SIG-M5 treated with dmso at 0.1 percent for 504 hours (cell line): ENCODE results near the gene ACACB.
A peak's percentile ranks its signal among the peaks of the same experiment; 100 is the strongest.
"Not testable (repeated sequence)": the region's sequence is repeated elsewhere in the genome, so short reads cannot be mapped to it uniquely, and the experiment has no call there.

Source experiments
- DNase-seq: peaks from one replicate; lab custom pipeline; 2025; ENCODE audit not compliant: unreplicated experiment; lab: John Stamatoyannopoulos, UW

ACACB gene

DNA sequence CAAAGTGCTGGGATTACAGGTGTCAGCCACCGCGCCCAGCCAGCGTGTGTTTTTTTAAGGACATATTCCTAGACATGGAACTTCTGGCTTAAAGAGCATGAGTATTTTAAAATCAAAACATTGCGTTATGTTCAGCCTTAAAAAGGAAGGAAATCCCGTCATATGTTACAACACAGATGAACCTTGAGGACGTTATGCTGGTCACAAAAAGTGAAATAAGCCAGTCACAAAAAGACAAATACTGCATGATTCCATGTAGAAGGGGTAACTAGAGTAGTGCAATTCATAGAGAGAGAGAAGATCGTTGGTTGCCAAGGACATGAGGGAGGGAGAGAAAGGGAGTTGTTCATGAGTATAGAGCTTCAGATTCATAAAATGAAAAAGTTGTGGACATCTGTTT, 53.9 kb downstream of the ACACB start:
- peak; percentile 32 for DNase-seq

DNA sequence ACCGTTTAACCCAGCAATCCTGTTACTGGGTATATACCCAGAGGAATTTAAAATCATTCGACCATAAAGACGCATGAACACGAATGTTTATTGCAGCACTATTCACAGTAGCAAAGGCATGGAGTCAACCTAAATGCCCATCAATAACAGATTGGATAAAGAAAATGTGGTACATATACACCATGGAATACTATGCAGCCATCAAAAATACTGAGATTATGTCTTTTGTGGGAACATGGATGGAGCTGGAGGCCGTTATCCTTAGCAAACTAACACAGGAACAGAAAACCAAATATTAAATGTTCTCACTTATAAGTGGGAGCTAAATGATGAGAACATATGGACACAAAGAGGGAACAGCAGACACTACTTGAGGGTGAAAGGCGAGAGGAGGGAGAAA, 56.4 kb downstream of the ACACB start:
- DNase-seq: not testable (repeated sequence)

DNA sequence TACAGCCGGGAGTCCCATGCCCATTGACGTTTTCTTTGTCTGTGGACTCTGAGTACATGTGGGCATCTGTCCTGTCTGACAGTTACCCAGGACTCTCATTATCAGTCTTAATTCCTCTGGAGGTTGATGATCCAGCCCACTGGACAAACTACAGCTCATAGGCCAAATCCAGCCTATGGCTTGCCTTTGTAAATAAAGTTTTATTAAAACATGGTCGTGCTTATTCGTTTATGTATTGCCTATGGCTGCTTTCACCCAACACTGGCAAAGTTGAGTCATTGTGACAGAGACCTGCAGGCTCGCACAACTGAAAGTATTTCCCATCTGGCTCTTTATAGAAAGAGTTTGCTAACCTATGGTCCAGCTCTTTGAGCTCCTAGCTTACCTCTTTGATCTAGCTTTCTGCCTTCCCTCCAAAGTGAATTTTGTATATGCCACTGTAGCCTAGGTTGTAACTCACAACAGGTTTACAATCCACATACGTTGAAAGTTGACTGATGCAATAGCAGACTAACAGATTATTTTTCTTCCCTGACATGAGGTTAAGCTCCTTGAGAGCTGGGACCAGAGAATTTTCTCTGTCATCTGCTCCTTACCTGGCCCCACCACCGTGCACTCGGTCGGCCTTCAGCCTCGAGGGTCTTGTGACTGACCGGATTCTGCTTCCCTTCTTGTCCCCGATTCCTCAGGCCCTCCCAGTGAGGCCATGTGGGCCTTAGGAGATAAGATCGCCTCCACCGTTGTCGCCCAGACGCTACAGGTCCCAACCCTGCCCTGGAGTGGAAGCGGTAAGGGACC, 57.3 kb downstream of the ACACB start:
- DNase-seq: no peak

DNA sequence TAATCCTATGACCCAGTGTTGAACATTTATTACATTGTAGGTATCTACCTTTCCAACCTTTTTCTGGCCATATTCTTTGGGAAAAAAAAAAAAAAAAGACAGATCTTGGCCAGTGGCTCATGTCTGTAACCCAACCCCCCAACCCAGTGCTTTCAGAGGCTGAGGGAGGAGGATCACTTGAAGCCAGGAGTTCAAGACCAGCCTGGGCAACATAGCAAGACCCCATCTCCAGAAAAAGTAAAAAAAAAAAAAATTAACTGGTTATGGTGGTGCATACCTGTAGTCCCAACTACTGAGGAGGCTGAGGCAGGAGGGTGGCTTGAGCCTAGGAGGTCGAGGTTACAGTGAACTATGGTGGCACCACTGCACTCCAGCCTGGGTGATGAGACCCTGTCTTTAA, 58.1 kb downstream of the ACACB start:
- no peak for DNase-seq

DNA sequence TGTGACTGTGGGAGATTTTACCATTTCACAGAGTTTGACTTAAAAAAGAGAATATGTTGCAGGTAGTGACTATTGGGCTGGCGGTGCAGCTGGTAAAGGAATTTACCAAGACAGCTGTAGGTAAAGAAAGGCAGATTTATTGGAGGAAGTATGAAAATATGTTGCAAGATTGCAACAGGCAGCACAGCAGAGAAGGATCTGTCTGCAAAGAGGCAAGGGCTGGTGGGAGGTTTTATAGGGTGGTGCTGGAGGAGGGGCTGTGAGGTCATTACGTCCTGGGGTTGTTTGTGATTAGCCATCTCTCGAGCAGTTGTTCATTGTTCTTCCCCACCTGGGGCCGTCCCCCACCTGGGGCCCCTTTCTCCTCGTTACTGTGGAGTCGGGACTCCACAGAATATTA, 62.1 kb downstream of the ACACB start:
- DNase-seq: peak; percentile 71

DNA sequence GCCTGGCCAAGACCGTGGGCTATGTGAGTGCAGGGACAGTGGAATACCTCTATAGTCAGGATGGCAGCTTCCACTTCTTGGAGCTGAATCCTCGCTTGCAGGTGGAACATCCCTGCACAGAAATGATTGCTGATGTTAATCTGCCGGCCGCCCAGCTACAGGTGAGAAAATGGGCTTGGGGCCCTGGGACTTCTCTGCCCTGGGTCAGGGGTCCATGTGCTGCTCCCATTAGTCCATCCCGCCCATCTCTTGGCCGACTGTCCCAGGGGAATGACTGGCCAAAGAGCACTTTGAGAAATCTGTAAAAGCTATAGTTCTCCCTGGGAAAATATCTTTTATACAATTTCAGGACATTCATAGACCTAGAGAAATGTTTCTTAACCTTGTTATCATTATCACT, 63.5 kb downstream of the ACACB start:
- no peak for DNase-seq

DNA sequence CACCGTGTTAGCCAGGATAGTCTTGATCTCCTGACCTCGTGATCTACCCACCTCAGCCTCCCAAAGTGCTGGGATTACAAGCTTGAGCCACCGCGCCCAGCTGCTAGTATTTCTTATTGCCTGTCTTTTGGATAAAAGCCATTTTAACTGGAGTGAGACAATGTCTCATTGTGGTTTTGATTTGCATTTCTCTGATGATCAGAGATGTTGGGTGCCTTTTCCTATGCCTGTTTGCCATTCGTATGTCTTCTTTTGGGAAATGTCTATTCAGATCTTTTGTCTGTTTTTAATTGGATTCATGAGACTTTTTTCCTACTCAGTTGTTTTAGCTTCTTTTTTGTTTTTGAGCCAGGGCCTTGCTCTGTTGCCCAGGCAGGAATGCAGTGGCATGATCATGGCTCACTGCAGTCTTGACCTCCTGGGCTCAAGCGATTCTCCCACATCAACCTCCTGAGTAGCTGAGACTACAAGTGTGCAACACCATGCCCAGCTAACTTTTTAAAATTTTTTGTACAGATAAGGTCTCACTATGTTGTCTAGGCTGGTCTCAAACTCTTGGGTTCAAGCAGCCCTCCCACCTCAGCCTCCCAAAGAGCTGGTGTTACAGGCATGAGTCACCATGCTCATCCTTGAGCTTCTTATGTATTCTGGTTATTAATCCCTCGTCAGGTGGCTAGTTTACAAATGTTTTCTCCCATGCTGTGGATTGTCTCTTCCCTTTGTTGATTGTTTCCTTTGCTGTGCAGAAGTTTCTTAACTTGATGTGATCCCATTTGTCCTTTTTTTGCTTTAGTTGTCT, 65.9 kb downstream of the ACACB start:
- DNase-seq: no peak

DNA sequence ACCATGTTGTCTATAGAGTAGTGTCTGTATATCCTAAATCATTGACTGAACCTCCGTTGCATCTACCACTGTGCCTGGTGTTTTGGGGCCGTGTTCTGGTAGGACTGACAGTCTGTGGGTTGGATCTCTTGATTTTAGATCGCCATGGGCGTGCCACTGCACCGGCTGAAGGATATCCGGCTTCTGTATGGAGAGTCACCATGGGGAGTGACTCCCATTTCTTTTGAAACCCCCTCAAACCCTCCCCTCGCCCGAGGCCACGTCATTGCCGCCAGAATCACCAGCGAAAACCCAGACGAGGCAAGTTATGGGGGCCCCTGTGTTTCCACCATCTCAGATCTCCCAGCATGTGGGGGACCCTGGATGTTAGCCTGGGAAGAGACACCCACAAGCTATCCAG, 69.1 kb downstream of the ACACB start:
- no peak for DNase-seq

DNA sequence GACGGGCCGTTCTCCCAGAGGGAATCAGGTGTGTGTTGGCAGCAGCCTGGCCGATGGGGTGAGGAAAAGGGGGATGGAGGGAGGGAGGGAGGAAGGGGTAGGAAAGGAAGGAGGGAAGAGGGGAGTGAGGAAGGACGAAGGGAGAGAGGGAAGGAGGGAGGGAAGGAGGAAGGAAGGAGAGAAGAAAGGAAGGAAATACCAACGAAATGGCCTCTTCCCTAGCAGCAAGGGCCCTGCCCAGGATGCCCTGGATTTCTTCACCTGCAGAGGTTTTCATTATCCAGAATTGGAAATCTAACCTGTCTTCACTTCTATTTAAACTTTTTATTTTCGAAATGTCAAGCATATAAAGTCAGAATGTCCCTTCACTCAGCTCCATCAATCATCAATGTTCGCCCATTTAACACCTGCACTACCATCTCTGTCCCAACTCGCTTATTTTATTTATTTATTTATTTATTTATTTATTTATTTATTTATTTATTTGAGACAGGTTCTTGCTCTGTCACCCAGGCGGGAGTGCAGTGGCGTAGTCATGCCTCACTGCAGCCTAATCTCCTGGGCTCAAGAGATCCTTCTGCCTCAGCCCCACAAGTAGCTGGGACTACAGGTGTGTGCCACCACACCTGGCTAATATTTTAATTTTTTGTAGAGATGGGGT, 70.7 kb downstream of the ACACB start:
- no peak for DNase-seq

DNA sequence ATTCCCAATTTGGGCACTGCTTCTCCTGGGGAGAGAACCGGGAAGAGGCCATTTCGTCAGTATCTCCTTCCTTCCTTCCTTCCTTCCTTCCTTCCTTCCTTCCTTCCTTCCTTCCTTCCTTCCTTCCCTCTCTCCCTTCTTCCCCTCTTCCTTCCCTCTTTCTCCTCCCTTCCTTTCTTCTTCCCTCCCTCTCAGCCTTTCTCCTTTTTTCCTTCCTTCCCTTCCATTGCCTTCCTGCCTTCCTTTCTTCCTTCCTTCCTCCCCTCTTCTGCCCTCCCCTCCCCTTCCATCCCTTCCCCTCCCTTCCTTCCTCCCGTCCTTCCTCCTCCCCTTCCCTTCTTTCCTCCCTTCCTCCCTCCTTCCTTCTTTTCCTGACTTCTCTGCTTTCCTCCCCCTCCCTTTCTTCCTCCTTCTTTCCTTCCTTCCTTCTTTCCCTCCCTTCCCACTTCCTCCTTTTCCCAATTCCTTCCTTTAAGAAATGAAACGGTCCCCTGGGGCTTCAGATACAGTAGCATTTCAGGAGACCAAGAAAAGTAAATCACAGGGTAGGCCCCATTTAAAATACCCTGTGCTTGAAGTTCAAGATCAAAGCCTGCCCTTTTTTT, 71.8 kb downstream of the ACACB start:
- no peak for DNase-seq

DNA sequence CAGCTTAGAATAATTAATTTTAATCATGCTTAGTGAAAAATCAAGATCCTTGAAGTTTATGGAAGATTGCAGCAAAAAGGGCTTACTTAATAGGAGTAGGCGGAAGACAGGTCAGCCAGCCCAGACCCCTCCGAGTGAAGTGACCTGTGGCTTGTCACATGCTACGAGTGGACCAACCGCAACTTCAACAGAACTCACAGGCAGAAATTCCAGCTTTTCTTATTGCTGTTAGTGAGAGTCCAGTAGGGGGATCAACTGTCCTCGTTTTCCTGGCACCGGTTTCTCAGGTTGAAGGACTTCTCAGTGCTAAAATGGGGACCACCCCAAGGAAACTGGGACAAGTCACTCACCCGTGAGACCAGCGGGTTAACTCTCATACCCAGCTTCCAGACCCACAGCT, 72.9 kb downstream of the ACACB start:
- no peak for DNase-seq

DNA sequence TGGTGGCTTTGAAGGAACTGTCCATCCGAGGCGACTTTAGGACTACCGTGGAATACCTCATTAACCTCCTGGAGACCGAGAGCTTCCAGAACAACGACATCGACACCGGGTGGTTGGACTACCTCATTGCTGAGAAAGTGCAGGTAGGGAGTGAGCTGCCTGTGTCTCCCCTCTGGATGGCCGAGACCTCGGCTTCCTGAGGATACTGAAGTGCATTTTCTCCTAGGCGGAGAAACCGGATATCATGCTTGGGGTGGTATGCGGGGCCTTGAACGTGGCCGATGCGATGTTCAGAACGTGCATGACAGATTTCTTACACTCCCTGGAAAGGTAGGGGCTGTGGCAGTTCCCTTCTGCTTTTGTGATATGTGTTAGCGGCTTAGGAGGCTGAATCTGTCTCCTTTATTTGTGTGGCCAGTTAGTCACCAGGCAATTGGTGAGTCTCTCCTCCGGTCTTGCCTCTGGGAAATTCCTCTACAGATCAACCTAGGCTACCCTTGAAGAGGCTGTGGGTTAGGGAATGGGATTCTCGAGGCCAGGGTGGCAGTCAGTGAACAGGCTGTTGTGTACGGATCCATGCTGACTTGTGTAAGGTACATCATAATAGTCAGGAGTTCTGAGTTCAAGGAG, 75.3 kb downstream of the ACACB start:
- no peak for DNase-seq

DNA sequence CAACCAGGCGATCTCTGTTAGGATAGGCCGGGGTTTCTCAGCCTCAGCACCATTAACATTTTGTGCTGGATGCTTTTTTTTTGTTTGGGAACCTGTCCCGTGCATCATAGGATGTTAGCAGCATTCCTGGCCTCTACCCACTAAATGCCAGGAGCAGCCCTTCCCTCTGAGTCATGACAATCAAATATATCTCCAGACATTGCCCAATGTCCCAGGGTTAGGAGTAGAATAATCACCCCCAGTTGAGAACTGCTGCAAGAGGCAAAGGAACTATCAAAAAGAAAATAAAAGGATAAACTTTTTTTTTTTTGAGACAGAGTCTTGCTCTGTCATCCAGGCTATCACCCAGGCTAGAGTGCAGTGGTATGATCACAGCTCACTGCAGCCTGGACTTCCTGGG, 76.0 kb downstream of the ACACB start:
- DNase-seq: no peak

DNA sequence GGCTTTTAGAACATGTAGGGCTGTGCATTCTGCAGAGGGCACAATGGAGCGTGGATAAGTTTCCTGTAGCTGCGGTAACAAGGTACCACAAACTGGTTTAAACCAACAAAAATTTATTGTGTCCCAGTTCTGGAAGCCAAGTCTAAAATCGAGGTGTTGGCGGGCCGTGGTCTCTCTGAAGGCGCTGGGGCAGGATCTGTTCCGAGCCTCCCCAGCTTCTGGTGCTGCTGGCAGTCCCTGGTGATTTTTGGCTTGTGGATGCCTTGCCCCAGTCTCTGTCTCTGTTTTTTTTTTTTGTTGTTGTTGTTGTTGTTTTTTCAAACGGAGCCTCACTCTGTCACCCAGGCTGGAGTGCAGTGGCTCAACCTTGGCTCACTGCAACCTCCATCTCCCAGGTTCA, 77.5 kb downstream of the ACACB start:
- no peak for DNase-seq

DNA sequence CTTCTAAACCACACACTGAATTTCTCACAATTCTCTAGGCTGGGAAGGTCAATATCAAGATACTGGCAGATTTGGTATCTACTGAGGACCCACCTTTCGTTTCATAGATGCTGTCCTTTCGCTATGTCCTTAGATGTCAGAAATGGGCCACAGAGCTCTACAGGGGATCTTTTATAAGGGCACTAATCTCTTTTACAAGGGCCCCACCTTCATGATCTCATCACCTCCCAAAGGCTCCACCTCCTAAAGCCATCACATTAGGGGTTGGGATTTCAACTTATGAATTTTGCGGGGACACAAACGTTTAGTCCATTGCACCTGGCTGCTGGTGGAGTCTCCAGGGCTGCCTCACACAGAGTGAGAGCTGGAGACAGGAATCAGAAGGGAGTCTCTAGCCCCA, 79.9 kb downstream of the ACACB start:
- DNase-seq: no peak

DNA sequence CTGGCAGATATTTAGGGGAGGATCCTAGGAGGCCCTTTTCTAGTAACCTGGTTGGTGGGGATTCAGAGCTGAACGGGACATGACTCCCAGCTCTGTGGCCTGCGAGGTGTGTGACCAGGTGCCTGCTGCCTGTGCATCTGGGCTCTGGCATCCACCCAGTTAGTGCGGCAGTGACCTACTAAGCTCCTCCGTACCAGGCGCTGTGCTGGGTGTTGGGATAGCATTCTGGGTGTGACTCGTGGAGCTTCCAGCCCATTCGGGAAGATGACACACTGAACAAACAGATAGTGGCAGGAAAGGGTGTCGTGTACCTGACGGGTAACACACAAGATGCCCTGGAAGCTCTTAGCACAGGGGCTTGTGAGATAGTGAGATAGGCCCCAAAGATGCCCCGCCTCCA, 80.9 kb downstream of the ACACB start:
- DNase-seq: no peak

DNA sequence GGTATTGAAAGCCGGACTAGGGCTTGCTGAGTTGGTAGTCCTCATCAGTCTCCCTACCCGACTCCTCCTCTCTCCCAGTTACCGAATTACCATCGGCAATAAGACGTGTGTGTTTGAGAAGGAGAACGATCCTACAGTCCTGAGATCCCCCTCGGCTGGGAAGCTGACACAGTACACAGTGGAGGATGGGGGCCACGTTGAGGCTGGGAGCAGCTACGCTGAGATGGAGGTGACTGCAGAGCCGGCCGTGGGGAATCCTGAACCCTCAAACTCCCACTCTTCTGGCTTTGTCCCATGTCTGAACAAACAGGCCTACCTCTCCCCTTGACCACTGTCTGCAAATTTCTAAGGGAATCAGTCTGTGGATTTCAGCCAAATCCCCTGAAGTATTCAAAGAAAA, 82.9 kb downstream of the ACACB start:
- DNase-seq: no peak

DNA sequence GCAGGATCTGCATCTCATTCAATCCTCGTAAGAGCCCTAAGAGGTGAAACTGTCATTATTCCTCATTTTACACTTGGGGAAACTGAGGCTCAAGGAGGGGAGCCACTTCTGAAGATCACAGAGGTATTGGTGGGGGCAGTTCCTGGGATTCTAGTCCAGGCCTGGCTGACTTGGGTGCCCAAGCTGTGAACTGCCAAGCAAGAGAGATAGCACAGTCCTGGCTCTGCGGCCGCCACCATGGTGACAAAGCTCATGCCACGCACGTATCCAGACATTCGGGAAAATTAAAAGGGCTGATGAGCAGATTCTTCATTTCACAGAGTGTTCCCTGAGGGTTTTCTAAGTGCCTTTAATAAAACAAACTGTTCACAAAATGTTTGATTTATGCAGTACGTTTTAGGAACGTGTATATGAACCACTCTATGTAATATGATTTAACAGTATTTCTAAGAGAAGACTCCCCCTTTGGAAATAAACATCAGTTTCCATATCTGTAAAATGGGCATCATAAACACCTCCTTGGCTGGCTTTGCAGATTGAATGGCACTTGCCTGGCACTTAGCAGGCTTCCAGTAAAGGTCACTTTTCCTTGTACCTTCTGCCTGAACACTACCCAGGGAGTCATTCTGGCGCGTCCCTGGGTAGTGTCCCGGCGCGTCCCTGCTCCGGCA, 84.6 kb downstream of the ACACB start:
- DNase-seq: no peak

DNA sequence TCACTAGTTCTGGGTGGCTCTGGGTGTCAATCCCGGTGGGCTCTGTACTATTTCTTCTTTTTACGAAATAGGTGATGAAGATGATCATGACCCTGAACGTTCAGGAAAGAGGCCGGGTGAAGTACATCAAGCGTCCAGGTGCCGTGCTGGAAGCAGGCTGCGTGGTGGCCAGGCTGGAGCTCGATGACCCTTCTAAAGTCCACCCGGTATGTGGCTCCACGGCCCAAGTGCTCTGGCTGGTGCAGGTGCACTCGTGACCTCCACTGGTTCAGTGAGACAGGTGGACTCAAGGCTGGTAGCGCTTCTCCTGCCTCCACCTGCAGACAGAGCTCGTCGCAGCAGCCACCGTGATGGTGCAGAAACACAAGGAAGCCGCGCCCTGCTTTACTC, 85.1 kb downstream of the ACACB start:
- DNase-seq: no peak

DNA sequence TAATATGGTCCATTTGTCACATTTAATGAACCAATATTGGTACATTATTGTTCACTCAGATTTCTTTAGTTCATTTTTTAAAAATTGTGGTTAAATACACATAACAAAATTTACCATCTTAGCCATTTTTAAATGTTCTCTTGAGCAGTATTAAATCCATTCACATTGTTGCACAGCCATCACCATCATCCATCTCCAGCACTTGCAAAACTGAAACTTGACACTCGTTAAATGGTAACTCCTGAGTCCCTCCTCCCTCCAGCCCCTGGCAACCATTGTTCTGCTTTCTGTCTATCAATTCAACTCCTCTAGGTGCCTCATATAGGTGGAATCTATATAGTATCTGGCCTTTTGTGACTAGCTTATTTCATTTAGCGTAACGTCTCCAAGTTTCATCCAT, 86.4 kb downstream of the ACACB start:
- DNase-seq: peak; percentile 10

DNA sequence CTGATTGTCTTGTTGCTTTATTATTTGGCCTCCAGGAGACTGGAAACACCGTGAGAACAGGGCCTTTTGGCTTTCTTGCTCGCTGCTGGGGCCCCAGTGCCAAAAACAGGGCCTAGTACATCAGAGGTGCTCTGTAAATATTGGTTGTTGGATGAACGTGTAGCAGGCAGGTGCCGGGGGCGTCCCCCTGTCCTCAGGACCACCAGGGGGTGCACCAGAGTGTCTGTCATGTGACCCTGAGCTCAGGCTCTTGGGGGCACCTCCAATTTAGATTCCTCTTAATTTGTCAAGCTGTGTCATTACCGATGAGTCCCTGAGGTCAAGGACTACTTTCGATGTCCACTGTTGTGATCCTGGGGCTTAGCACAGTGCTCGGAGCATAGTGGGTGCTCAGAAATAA, 87.1 kb downstream of the ACACB start:
- DNase-seq: no peak
